Bronchus fibroblast of lung (primary cell): ENCODE measurements around the gene ARID3C. TPM values are rescaled to one million over a fixed set of nuclear protein-coding genes. Genes with fewer than 3 reads are reported as not detected.

ENCODE experiments used
- total RNA-seq: library from RNA; depleted of rRNA; stranded (reverse); fragments of >200 nt; gene quantifications from 2 replicates; pipeline ENCODE4 v1.2.3, GENCODE V29; 2015

Gene ARID3C, protein sequence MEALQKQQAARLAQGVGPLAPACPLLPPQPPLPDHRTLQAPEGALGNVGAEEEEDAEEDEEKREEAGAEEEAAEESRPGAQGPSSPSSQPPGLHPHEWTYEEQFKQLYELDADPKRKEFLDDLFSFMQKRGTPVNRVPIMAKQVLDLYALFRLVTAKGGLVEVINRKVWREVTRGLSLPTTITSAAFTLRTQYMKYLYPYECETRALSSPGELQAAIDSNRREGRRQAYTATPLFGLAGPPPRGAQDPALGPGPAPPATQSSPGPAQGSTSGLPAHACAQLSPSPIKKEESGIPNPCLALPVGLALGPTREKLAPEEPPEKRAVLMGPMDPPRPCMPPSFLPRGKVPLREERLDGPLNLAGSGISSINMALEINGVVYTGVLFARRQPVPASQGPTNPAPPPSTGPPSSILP
- total RNA-seq = not detected in 2 replicates

DNA sequence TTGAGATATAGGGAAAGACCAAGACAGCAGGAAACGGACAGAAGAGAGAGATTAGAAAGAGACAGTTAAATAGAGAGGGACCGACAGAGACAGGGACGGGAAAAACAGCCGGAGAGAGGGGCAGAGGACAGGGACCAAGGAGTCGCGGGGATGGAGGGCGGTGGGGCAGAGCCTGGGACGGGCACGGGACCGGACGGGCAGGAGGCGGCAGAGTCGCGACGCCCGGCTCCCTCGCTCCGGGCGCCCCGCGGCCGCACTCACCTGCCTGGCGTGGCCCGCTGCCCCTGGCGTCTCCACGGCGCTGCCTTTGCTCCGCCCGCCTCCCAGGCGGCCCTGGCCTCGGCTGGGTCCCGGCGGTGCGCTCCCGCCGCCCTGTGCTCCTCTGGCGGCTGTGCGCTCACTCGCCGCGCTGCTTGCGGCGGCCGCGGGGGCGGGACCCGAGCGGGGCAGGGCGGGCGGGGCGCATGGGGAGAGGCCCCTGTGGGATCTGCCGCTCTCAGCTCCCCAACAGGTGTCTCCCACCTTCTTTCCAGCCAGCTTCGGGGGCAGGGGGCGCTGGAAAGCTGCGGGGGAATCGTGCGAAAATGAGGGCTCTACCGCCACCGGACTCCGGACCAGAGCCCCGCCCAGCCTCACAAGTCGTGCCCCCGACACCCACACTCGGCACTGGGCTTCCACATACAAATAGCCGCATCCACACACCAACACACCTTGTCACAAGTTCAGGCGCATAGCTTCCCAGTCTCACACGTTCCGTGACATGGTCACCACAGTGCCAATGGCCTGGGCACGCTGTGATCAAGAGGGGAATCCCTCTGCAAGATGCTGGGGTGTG lies at the start of gene ARID3C:
TSS of gene ARID3C (minus strand) at position 411 of the 835 bp plus-strand sequence. CDS start 1,052 bp downstream, outside the sequence.

DNA sequence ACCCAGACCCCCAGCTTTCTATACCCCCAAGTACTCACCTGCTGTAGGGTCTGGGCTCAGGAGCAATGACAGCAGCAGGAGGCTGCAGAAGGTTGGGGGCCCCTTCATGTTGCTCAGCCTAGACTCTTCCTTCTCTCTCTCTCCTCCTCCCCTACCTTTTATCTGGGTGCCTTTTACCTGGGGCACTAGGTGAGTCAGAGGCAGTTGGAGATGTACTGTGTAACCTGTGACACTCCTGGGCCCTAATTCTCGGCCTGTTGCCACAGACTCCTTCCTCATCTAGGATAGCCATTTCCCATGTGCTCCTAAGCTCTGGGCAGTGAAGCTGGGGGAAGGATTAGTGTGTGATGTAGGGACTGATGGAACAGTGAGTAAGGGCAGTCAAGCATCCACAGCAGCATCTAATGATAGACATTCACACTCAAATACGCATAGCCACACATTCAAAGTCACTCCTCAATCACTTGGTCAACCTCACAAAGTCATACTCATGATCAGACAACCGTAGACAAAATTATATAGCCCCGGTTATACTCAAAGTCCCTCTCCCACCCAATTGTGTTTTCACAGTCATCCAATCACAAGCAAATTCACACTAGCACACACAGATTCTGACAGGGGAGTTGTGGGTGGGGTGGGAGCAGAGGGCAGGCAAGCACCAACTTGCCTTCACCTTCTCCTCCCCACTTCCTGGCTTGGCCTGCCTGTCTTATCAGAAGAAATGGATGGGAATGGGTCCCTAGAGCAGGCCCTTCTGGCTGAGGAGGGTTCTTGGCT lies 33.8 kb upstream of the ARID3C start, which contains the start of gene CCL27:
TSS of gene CCL27 (minus strand) at position 132 of the 777 bp plus-strand sequence. CDS start at position 108, 24 bp downstream.

DNA sequence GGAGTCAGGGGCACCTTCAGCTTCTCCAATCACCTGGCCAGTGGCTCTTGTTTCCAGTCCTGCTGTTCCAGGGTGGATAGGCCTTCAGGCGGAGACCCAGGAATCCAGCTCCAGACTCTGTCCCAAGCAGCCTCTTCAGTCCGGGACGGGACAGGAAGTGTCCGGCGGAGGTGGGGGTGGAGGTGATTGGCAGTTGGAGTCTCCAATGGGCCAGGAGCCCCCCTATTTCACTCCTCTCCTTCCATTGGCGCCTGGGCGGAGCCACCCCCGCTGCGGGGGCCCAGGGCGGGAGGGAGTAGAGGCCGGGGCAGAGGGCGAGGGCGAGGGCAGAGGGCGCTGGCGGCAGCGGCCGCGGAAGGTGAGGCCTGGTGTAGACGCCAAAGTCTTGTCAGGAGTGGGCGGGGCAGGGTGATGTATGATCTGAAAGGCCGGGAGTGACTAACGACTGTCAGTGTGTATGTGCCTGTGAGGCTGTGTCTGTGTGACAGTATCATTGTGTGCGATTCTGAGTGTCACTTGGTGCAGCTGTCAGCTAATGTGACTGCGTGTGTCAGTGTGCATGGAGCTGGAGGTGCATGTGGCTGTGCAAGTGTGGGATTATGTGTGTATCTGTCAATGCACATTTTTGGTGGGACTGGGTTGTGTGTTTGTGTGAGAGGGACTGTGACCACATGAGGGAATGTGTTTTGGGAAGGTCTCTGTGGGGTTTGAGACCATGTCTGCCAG lies 23.2 kb upstream of the ARID3C start, which contains the start of gene IL11RA:
TSS of gene IL11RA (plus strand) at position 310 of the 726 bp plus-strand sequence. CDS start 3,033 bp downstream, outside the sequence.

DNA sequence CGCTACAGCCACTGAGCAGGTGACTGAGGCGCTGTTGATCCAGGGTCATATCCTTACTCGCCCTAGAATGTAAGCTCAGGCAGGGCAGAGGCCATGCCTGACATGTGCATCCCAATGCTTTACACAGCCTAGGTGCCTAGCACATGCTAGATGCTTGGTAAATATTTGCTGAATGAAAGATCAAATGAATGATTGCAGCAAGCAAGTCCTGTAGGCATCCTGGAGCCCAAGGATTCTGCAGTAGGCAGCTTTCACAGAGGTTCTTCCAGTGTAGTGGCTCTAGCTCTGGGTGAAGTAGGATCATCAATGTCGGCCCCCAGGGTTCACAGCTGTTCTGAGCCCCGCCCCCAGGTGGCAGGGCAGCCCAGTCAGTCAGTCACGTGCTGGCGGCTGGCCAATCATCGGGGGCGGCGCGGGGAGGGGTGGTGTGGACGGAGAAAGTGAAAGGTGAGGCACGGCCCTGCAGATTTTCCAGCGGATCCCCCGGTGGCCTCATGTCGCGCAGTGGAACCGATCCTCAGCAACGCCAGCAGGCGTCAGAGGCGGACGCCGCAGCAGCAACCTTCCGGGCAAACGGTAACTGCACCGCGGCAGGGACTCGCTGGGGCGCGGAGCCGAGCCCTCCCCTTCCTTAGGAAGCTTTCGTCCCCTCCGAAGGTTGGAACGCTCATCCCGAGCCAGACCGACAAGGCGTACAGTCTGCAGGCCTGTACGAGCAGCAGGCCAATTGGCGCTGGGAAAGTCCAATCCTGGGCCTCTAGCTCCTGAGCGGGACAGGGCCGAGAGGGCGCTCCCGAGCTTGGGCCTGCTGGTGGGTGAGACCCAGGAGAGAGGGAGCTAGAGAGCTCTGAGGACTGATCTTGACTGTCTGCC lies 17.6 kb upstream of the ARID3C start, which contains the start of gene GALT:
TSS of gene GALT (plus strand) at position 465 of the 873 bp plus-strand sequence. CDS start at position 495, 30 bp downstream.

DNA sequence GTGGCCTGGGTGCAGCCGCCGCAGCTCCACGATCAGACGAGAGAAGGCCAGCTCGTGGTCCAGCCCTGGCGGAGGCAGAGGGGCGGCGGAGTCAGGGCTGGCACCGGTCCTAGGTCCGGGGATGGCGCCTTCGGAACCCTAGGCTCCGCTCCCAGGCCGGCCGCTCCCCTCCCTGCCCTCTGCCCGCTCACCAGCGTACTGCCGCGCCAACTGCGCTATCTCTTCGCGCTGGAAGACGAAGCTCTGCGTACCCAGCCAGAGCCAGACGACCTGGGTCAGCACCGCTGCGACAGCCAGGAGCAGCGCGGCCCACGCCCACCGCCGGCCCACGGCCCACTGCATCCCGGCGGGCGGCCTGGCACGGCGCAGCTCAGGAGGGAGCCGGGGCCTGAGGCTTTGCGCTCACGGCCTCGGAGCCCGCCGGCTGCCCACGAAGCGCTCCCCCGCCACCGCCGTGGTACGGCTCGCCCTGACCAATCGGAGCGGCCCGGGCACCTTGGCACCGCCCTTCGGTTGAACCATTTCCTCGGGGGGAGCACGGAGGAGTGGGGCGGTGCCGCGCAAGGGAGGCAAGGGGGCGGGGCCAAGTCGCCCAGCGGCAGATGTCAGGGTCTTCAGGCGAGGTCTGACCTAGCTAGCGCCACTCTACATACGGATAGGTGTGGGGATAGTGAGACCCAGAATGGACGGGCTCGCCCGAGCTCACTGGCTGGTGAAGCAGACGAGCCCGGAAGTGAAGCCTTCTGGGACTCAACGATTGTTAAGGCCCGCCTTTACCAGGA lies 8.7 kb upstream of the ARID3C start, which contains the start of gene SIGMAR1:
TSS of gene SIGMAR1 (minus strand) at position 432 of the 782 bp plus-strand sequence. CDS start at position 342, 90 bp downstream.

DNA sequence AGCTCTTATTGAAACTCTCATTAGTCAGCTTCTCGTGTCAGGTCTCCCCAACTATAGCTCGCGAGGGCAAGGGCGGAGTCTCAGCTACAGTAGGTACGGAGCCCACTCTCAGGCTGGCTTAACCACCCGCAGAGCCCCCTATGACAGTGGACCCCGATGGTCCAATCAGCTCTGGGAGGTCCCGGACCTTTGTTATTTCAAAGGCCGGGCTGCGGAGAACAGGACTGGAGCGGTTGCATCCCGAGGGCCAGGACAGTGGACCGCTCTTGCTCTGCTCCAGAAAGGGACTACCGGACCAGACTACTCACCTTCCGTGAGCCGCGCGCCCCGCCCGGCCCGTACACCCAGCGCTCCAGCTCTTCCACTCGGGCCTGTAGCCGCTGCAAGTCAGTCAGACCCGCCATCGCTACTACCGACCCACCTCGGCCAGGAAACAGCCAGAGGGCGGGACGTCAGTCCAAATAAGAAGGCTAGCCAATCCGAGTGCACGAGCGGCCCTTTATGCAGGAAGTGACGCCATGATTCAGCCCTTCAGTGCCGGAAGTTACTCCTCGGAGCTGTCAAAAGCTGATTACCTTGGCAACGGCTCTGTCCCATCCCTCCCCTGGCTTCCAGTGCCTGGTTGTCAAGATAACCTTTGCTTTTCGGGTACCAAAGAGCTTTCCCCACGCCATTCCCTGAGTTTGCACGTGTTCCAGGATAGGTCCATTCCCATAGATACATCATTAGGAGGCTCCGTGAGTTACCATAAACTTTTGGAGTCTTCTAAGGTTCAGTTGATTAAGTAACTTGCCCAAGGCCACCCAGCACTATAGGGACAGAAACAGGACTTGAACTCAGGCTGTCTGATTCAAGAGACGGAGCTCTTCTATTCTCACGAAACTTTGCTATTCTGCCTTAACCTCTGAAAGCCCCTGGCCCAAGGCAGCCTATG lies 8.5 kb downstream of the ARID3C start, which contains the start of gene DCTN3:
TSS of gene DCTN3 (minus strand) at position 435 of the 934 bp plus-strand sequence. CDS start at position 404, 31 bp downstream.

DNA sequence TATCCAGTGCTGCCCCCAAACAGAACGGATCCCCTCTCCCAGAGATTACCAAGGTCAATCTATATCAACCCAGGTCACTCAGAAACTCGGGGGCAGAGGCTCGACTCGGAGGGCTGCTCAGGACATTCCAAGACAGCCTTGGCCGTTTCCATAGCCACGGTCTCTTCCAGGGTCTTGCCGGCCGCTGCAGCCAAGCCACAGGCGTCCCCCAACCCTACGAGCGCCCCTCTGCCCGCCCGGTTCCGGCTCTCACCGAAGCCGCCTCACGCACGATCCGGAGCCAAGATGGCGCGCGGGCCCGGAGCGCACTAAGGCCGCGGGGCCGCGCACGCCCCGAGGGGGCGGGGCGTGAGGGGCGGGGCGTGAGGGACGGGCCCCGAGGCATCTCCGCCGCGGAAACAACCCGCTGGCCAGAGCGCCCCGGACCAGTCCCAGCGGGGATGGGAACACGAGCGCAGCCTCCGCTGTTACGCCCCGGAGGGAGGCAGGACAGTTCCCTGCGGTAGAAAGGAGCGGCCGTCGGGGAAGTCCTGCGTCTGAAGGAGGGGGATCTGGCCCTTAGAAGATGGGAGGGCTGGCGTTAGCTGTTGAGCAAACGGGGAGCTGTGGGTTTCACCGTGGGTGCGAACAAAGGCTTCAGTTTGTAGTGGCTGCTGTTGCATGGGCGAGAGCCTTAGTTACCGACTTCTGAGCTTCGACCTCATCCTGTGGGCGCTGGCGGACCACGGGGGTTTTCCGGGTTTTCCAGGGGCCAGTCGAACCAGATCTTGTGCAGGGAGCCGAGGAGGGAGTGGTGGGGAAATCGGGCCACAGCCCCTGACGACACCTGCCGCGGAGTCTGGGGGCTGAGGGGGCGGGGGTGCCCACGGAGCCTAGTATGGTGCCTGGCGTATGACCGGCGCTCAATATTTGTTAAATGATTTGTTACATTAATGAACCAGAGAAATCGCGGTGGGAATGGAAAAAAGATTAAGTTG lies 16.8 kb downstream of the ARID3C start, which contains the start of gene RPP25L:
TSS of gene RPP25L (minus strand) at position 287 of the 977 bp plus-strand sequence. CDS start 801 bp downstream, outside the sequence.

DNA sequence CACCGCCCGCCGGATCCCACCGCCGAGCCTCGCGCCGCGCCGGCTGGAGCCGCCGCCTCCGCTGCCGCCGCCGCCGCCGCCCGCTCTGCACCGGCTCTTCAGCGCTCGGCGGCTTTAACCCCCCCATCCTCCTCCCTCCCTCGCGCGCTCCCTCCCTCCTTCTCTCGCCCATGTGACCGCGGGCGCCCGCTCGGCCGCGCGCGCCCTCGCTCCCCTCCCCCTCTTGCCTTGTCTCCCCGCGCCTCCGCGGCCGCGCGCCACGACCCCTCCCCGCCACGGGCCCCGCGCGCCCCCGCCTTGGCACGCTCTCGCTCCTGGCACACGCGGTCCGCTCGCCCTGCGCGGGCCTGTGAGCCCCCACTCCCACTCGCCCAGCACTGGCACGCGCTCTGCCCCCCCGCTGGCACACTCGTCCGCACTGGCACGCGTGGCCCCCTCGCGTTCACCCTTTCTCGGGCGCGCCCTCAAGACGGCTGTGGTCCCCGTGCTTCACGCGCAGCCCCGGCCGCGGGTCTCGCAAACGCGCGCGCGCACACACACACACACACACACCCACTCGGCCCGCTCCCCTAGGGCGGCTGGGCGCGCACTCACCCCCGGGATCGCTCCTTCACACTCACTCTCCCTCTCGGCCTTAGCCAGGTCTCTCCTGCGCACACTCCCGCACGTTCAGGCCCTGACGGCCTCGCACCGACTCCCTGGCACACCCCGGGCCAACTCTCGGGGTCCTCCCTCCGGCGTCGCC lies 39.1 kb downstream of the ARID3C start, which contains the start of gene CNTFR:
TSS of gene CNTFR (minus strand) at position 89 of the 745 bp plus-strand sequence. CDS start 20,743 bp downstream, outside the sequence.

Other genes with a start within 250 kb of the ARID3C start
- 10.4 and 11.6 TPM in 2 replicates for gene FAM219A, start 170.5 kb downstream of the ARID3C start, total RNA-seq
- not detected in 2 replicates for gene DNAI1, start 170.3 kb downstream of the ARID3C start, total RNA-seq
- not detected in 2 replicates for gene ENHO, start 106.1 kb downstream of the ARID3C start, total RNA-seq
- gene CNTFR, start 39.3 kb downstream of the ARID3C start, total RNA-seq = not detected in 2 replicates
- 33.7 and 35.5 TPM in 2 replicates for gene RPP25L, start 17.0 kb downstream of the ARID3C start, total RNA-seq
- gene DCTN3, start 8.6 kb downstream of the ARID3C start, total RNA-seq = 125 and 175 TPM in 2 replicates
- 223 and 227 TPM in 2 replicates for gene SIGMAR1, start 8.7 kb upstream of the ARID3C start, total RNA-seq
- gene GALT, start 17.6 kb upstream of the ARID3C start, total RNA-seq = 15.5 and 18.5 TPM in 2 replicates
- gene IL11RA, start 23.1 kb upstream of the ARID3C start, total RNA-seq = 13.8 and 16.5 TPM in 2 replicates
- not detected in 2 replicates for gene CCL27, start 33.6 kb upstream of the ARID3C start, total RNA-seq
- gene CCL19, start 62.2 kb upstream of the ARID3C start, total RNA-seq = not detected in 2 replicates
- not detected in 2 replicates for gene CCL21, start 81.1 kb upstream of the ARID3C start, total RNA-seq